HepG2 (cell line): ENCODE results near the gene ZFPM1. TPM values are rescaled to one million over a fixed set of nuclear protein-coding genes. Genes with fewer than 3 reads are reported as not detected.

ENCODE experiments used
- ATAC-seq: fragments of 200-7000 bp; cut with Tn5 transposase; 3 replicates; pipeline ENCODE4 v1.9.1; 2020; ENCODE audit warnings: mild to moderate bottlenecking, moderate library complexity
- BruUV-seq: library from RNA; stranded (reverse); fragments of 400-500 nt; replicated peaks from 2 replicates; lab custom pipeline; 2021; lab: Mats Ljungman, UMichigan
- CTCF ChIA-PET: fragments of 300-600 bp; formaldehyde crosslinking; extraction: SDS; loops from one replicate; lab custom pipeline; 2021; ENCODE audit warnings: low total read pairs, inconsistent platforms, low intra/inter-chr PET ratio; lab: Yijun Ruan, JAX
- POLR2A ChIA-PET: fragments of 350-600 bp; sonication (Branson Sonifier 250); formaldehyde crosslinking; loops from one replicate; lab custom pipeline; 2020; ENCODE audit warnings: antibody characterized with exemption, inconsistent platforms; lab: Yijun Ruan, JAX
- DNase-seq: peaks from one replicate; pipeline ENCODE4 v3.0.0-alpha.2; 2015; ENCODE audit warnings: low spot score
- FAIRE-seq: peaks from 3 replicates; lab custom pipeline; 2011; peaks lifted over from hg19 to GRCh38; lab: Jason Lieb, UNC
- H2AFZ ChIP-seq: one replicate; pipeline ENCODE4 v1.6.1; 2011; ENCODE audit warnings: low read length, inconsistent platforms
- H3K27ac ChIP-seq: fragments of 300-600 bp; 3 replicates; pipeline ENCODE4 v1.8.0; 2011; ENCODE audit warnings: mixed run types, mild to moderate bottlenecking, mixed read lengths, low read length, inconsistent platforms; ENCODE audit not compliant: insufficient read depth; ENCODE audit errors: extremely low read length
- H3K27me3 ChIP-seq, 2 experiments: fragments of 200-600 bp in 1 of 2; 2 replicates in 1 of 2; 3 replicates in 1 of 2; pipeline versions ENCODE4 v1.6.0 to v1.8.0; 2011; ENCODE audit warnings: low read length in 2 of 2, mild to moderate bottlenecking in 2 of 2, moderate library complexity in 2 of 2, inconsistent platforms in 1 of 2; ENCODE audit not compliant: insufficient read depth in 2 of 2, control insufficient read depth in 1 of 2
- H3K36me3 ChIP-seq, 2 experiments: fragments of 200-600 bp in 1 of 2; replicated peaks in 1 of 2; 2 replicates in 1 of 2; 3 replicates in 1 of 2; pipeline versions ENCODE4 v1.5.1 to v1.8.0; 2011; ENCODE audit warnings: low read length in 2 of 2, inconsistent platforms in 1 of 2; ENCODE audit not compliant: insufficient read depth in 2 of 2, control insufficient read depth in 1 of 2
- H3K4me1 ChIP-seq: 2 replicates; pipeline ENCODE4 v1.5.1; 2012; ENCODE audit warnings: low read length, inconsistent platforms; ENCODE audit not compliant: insufficient read depth
- H3K4me2 ChIP-seq: 2 replicates; pipeline ENCODE4 v1.6.0; 2011; ENCODE audit warnings: low read depth, low read length, inconsistent platforms
- H3K4me3 ChIP-seq, 3 experiments: fragments of 200-600 bp in 1 of 3; sonication (generic), shearing (Covaris generic) in 1 of 3; replicated peaks in 1 of 3; 2 replicates each; pipeline ENCODE4 v1.5.1; 2011 to 2016; ENCODE audit warnings: low read length in 3 of 3, inconsistent platforms in 2 of 3, low read depth in 2 of 3, mild to moderate bottlenecking in 2 of 3, control low read depth in 1 of 3, mixed read lengths in 1 of 3; ENCODE audit not compliant: insufficient read depth in 1 of 3
- H3K79me2 ChIP-seq: one replicate; pipeline ENCODE4 v1.6.1; 2011; ENCODE audit warnings: low read length, inconsistent platforms; ENCODE audit not compliant: insufficient read depth
- H3K9ac ChIP-seq: 2 replicates; pipeline ENCODE4 v1.6.0; 2011; ENCODE audit warnings: mild to moderate bottlenecking, low read depth, low read length, inconsistent platforms; ENCODE audit not compliant: insufficient read depth
- H3K9me3 ChIP-seq: 2 replicates; pipeline ENCODE4 v1.5.1; 2012; ENCODE audit warnings: mild to moderate bottlenecking, low read length
- H4K20me1 ChIP-seq: 2 replicates; pipeline ENCODE4 v1.6.0; 2011; ENCODE audit warnings: inconsistent platforms, mild to moderate bottlenecking, low read length, moderate library complexity; ENCODE audit not compliant: insufficient read depth
- AGO2 ChIP-seq: fragments of 200-400 bp; formaldehyde crosslinking; optimal IDR thresholded peaks from 2 replicates; pipeline ENCODE3; 2017; ENCODE audit warnings: mild to moderate bottlenecking, low read depth, low read length, moderate library complexity
- ETV6 ChIP-seq: sonication (generic); formaldehyde crosslinking; conservative IDR thresholded peaks from 2 replicates; pipeline ENCODE4 v1.4.0; 2020; ENCODE audit warnings: missing genetic modification reagents
- HHEX ChIP-seq: IDR thresholded peaks from 2 replicates; pipeline ENCODE4 v1.6.1; 2016; ENCODE audit warnings: control low read depth
- WGBS: methylation state at CpG from one replicate; pipeline ENCODE4 v1.1.6; 2017; ENCODE audit warnings: low lambda C conversion rate; 5-methylcytosine and 5-hydroxymethylcytosine counted together
- in situ Hi-C: cut with HindIII; loops from 2 replicates; pipeline ENCODE4 v1.10.0; 2017; ENCODE audit warnings: low pct_unique_long_range_greater_than_20kb; ENCODE audit not compliant: extremely low pct_ligation_motif_present
- intact Hi-C: fragments of 100-400 bp; cut with micrococcal nuclease; formaldehyde crosslinking; loops from one replicate; pipeline ENCODE4 v1.10.0; 2022; ENCODE audit not compliant: unreplicated experiment
- polyA plus RNA-seq, 8 experiments: library from polyadenylated mRNA; depleted of rRNA in 3 of 8; stranded (reverse) in 7 of 8; unstranded in 1 of 8; fragments of >200 nt; fragmentation: Illumina TruSeq in 4 of 8; extraction: Trizol in 4 of 8; gene quantifications; 2 replicates each; pipeline versions ENCODE4 v1.2.1 to v1.2.3, GENCODE V29; 2011 to 2016; ENCODE audit warnings: low read depth in 4 of 8, missing spikeins in 1 of 8, mixed read lengths in 1 of 8; ENCODE audit not compliant: insufficient read depth in 1 of 8
- total RNA-seq, 5 experiments: library from RNA; depleted of rRNA; stranded (reverse); fragments of >200 nt; fragmentation: Illumina TruSeq; extraction: Trizol; gene quantifications; 2 replicates each; pipeline ENCODE4 v1.2.3, GENCODE V29; 2016; ENCODE audit warnings: low read depth in 1 of 5

ZFPM1 gene
- total and polyA plus RNA-seq, 2 of the 13 experiments (the other 11 are each of a cell fraction or from before 2014, with no cell fraction given) = 1.3 to 3.8 TPM

DNA sequence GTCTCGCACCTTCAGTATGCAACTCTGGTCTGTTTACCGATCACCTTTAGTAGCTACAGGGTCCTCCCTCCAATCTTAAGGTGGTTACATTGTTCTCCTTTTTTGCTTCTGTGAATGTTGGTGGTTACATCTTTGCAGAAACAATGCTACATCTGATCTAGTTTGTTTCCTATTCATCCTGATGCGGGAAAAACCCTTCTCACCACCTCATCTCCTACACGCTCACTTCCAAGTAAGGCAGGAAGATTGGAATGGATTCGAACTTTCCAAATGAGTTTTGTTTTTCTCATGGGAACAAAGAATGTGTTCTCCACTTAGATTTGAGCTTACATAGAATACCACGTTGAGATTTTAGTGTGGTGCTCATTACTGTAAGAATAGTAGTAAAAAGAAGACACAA lies 131.6 kb downstream of the ZFPM1 start:
- Histone ChIP-seq H3K27ac (no peak overlapping the region), H4K20me1 (no peaks in the 10 kb centered on the region; the same call in 1 of the 2 replicates), H3K27me3 (no peaks in the 10 kb centered on the region)
- in situ Hi-C loops = no loop called here
- BruUV-seq = no TSS peak
- FAIRE-seq = peak; percentile 64
- no peak for TF ChIP-seq HHEX (CRISPR knock-in tag)
- TF ChIP-seq, all 625 proteins: peak for 0
- H3K36me3 ChIP-seq = peaks cover 57 to 83% of the 10 kb centered on the region in 2 experiments
- no peak overlapping the region for H3K4me2 ChIP-seq
- H3K9ac ChIP-seq = no peak overlapping the region
- no peaks in the 10 kb centered on the region for H3K4me1 ChIP-seq
- H3K9me3 ChIP-seq = no peaks in the 10 kb centered on the region
- no peak for DNase-seq
- POLR2A ChIA-PET = no interaction called here
- peaks cover 26% of the 10 kb centered on the region for H3K79me2 ChIP-seq
- ATAC-seq = no peak
- H3K4me3 ChIP-seq = no peak overlapping the region
- H2AFZ ChIP-seq = no peak overlapping the region
- CTCF ChIA-PET = no interaction called here
- intact Hi-C loops = no loop called here
- 94% methylated on average over 6 of the region's 6 CpGs for WGBS

DNA sequence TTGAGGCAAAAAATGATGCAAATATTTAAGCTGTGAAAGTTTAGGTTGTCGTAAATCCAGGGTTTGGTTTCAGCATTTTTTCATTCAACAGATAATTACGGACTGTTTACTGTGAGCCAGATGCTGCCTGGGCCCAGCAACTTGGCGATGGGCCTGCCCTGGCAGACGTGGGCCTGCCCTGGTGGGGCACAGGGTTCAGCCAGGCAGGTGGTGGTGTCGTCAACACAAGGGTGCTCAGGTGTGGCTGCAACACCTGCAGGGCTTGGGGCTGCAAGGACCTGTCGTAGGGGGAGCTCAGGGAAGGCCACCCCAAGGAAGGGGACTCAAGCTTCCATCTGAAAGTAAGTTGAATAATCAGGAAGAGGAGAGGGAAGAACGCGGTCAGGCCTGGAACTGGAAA lies 132.2 kb downstream of the ZFPM1 start:
- DNase-seq = no peak
- CTCF ChIA-PET = no interaction called here
- no peaks in the 10 kb centered on the region for H3K4me1 ChIP-seq
- FAIRE-seq = no peak
- no peak overlapping the region for H3K27ac ChIP-seq
- H3K36me3 ChIP-seq = peaks cover 56 to 83% of the 10 kb centered on the region in 2 experiments
- no peaks in the 10 kb centered on the region for H3K27me3 ChIP-seq
- H3K4me2 ChIP-seq = no peak overlapping the region
- no peaks in the 10 kb centered on the region; the same call in 1 of the 2 replicates for H4K20me1 ChIP-seq
- in situ Hi-C loops (no loop called here), intact Hi-C loops (no loop called here)
- H2AFZ ChIP-seq = no peak overlapping the region
- ATAC-seq = no peak
- peaks cover 26% of the 10 kb centered on the region for H3K79me2 ChIP-seq
- no peaks in the 10 kb centered on the region for H3K9me3 ChIP-seq
- WGBS = 95% methylated on average over 8 of the region's 8 CpGs
- TF ChIP-seq ETV6 (no peak), AGO2 (peak; percentile 17)
- H3K4me3 ChIP-seq = no peak overlapping the region
- POLR2A ChIA-PET = no interaction called here
- BruUV-seq = no TSS peak
- no peak overlapping the region for H3K9ac ChIP-seq
